ENCODE results near the gene OXCT2.

- TF ChIP-seq, protein P1, sequence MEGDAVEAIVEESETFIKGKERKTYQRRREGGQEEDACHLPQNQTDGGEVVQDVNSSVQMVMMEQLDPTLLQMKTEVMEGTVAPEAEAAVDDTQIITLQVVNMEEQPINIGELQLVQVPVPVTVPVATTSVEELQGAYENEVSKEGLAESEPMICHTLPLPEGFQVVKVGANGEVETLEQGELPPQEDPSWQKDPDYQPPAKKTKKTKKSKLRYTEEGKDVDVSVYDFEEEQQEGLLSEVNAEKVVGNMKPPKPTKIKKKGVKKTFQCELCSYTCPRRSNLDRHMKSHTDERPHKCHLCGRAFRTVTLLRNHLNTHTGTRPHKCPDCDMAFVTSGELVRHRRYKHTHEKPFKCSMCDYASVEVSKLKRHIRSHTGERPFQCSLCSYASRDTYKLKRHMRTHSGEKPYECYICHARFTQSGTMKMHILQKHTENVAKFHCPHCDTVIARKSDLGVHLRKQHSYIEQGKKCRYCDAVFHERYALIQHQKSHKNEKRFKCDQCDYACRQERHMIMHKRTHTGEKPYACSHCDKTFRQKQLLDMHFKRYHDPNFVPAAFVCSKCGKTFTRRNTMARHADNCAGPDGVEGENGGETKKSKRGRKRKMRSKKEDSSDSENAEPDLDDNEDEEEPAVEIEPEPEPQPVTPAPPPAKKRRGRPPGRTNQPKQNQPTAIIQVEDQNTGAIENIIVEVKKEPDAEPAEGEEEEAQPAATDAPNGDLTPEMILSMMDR (IDR thresholded peaks at IDR 0.05; ENCODE audit: low read depth, low read length, missing input control): no peak
- TF ChIP-seq, protein P2, sequence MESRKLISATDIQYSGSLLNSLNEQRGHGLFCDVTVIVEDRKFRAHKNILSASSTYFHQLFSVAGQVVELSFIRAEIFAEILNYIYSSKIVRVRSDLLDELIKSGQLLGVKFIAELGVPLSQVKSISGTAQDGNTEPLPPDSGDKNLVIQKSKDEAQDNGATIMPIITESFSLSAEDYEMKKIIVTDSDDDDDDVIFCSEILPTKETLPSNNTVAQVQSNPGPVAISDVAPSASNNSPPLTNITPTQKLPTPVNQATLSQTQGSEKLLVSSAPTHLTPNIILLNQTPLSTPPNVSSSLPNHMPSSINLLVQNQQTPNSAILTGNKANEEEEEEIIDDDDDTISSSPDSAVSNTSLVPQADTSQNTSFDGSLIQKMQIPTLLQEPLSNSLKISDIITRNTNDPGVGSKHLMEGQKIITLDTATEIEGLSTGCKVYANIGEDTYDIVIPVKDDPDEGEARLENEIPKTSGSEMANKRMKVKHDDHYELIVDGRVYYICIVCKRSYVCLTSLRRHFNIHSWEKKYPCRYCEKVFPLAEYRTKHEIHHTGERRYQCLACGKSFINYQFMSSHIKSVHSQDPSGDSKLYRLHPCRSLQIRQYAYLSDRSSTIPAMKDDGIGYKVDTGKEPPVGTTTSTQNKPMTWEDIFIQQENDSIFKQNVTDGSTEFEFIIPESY (IDR thresholded peaks at IDR 0.05): no peak
- TF ChIP-seq RAD21 (IDR thresholded peaks at IDR 0.05) (no peak), EGR1 (IDR thresholded peaks at IDR 0.05; ENCODE audit: low read depth in 2 of 2) (no peak), SP1 (IDR thresholded peaks at IDR 0.05) (no peak), YY1 (IDR thresholded peaks at IDR 0.05) (no peak), TAF1 (conservative IDR thresholded peaks at IDR 0.05) (no peak), MAX (IDR thresholded peaks at IDR 0.05) (no peak)
- TF ChIP-seq, protein P3, sequence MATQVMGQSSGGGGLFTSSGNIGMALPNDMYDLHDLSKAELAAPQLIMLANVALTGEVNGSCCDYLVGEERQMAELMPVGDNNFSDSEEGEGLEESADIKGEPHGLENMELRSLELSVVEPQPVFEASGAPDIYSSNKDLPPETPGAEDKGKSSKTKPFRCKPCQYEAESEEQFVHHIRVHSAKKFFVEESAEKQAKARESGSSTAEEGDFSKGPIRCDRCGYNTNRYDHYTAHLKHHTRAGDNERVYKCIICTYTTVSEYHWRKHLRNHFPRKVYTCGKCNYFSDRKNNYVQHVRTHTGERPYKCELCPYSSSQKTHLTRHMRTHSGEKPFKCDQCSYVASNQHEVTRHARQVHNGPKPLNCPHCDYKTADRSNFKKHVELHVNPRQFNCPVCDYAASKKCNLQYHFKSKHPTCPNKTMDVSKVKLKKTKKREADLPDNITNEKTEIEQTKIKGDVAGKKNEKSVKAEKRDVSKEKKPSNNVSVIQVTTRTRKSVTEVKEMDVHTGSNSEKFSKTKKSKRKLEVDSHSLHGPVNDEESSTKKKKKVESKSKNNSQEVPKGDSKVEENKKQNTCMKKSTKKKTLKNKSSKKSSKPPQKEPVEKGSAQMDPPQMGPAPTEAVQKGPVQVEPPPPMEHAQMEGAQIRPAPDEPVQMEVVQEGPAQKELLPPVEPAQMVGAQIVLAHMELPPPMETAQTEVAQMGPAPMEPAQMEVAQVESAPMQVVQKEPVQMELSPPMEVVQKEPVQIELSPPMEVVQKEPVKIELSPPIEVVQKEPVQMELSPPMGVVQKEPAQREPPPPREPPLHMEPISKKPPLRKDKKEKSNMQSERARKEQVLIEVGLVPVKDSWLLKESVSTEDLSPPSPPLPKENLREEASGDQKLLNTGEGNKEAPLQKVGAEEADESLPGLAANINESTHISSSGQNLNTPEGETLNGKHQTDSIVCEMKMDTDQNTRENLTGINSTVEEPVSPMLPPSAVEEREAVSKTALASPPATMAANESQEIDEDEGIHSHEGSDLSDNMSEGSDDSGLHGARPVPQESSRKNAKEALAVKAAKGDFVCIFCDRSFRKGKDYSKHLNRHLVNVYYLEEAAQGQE (IDR thresholded peaks at IDR 0.05): no peak
Observed at GRCh38 chr1:39787468-39787867, 16.3 kb upstream of the OXCT2 start.
